Measurements from ENCODE around the gene GPX8. TPM values are rescaled to one million over a fixed set of nuclear protein-coding genes. Genes with fewer than 3 reads are reported as not detected.

Gene GPX8, protein sequence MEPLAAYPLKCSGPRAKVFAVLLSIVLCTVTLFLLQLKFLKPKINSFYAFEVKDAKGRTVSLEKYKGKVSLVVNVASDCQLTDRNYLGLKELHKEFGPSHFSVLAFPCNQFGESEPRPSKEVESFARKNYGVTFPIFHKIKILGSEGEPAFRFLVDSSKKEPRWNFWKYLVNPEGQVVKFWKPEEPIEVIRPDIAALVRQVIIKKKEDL
- total RNA-seq, result not detected

DNA sequence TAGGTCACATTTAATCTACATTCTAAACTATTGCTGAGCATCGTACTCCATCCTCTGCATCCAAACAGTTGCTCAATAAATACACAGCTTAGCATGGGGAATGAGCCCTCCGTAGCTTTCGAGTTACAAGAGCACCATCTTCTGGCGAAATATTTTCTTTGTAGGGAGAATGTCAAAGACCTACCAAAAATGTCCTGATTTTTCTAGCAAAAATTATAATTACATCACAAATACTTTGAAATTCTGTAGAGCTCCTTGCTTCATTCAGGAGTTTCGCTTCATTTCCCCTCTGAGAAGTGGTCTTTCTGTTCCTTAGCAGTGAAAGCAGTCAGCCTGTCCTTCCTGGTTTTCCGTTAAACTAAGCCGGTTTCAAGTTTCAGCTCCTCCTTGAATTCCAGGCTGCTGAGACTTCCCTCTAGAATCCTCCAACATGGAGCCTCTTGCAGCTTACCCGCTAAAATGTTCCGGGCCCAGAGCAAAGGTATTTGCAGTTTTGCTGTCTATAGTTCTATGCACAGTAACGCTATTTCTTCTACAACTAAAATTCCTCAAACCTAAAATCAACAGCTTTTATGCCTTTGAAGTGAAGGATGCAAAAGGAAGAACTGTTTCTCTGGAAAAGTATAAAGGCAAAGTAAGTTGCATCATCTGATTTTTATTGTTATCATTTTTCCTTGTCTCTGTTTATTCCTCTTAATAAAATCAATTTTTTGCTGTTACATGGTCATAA is at the start of gene GPX8:
TSS of gene GPX8 (plus strand) at position 409 of the 730 bp plus-strand sequence. CDS start at position 431, 22 bp downstream.
- CTCF ChIA-PET, result interaction anchor here (0.7 to 1.7 kb wide), 18 partner anchors 8 to 643 kb away, joined by 3 to 7 read pairs (median 4); partner anchors contain the start of gene SNX18

DNA sequence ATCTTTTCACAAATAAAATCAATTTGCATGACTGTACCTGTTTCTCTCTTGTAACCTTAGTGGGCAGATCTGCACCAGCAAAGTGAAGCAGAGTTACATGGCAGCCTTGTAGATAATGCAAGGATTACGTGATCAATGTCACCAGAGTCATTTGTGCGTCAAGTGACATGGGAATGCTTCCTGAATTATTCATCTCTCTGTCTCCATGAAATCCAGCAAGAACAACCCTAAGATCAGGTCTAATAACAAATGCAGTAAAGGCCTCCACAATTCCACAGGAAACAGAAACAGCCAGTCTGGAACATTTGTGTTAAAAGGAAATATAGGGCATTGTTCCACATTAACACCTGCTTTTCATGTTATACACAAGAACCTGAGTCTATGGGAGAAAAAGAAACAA is 49.8 kb upstream of the GPX8 start:
- CTCF ChIA-PET, result no interaction called here
- POLR2A ChIA-PET, result no interaction called here

More for the DNA sequence above, at the start of gene GPX8:
- POLR2A ChIA-PET, result no interaction called here

DNA sequence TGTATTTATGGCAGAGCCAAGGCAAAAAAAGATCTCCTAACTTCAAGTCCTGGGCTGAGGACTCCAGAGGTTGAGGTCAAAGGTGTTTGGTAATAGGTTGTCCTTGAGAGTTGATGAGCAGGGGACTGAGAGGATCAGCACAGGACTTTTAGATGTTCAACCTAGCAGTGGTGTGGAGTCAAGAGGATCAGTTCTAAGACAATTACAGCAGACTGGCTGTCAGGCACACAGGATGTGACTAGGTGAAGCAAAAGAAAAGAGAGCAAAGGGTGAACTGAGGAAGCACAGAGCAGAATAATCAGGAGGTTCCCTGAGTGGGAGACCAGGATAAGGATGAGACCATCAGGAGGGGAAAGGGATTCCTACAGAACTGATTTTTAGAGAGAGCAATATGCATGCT is 46.6 kb upstream of the GPX8 start:
- POLR2A ChIA-PET, result no interaction called here
- CTCF ChIA-PET, result no interaction called here

DNA sequence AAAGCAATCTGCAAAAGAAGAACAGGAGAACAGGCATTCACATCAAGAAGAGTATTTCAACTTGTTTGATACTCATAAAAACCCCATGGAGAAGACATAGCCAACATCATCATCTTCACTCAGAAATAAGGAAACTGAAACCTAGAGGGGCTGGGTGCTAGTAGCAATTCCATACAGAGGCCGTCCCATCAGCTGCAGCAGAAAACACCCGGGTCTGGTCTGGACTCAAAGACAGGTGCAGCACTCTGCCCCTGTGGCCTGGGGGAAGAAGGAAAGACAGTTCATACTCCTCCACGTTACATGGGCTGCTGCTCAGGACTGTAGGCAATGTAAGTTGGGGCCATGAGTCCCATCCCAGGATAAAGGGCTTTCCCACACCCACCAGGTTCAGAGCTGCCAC is 45.9 kb upstream of the GPX8 start:
- CTCF ChIA-PET, result no interaction called here
- POLR2A ChIA-PET, result no interaction called here

DNA sequence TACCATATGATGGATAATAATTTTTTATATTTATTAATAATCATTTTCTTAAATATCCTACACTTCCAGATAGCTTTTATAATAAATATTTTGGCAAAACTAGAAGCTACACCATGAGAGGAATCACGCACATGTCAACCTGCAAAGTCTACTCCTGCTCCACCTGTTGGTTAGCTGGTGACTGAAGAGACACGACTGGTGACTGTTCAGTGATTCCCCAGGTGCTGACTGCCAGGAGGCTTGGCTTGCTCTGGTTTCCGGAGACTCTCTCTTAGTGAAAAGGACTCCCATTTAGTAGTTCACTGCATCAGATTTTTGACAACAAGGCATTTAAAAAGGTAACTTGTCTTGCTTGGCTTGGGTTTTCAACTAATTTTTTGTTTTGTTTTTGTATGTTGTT is 36.6 kb upstream of the GPX8 start:
- ChIA-PET POLR2A (no interaction called here), CTCF (no interaction called here)

DNA sequence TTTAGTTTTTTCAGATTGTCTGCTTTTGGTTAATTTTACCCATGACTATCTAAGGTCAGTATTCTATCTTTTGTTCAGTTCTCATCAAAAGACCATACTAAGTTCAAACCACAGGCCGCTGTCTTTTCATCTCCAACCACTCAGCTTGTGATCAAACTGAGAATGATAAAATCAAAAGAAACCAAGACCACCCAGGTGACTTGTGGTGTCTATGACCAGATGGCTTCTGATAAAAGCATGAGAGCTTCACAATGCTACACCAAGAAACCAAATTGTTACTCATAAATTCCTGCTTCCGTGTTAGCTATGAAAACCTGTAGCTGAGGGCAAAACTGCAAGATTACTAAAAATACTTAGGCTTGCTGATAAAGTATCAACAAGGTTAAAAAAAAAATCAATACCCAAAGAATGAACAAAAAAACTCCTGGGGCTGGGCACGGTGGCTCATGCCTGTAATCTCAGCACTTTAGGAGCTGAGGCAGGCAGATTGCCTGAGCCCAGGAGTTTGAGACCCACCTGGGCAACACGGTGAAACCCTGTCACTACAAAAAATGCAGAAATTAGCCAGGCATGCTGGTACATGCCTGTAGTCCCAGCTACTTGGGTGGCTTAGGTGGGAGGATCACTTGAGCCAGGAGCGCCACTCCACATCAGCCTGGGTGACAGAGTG is 25.8 kb upstream of the GPX8 start:
- POLR2A ChIA-PET, result no interaction called here
- CTCF ChIA-PET, result interaction anchor here (1.0 kb wide), 1 partner anchor 191 kb away, joined by 3 read pairs; no protein-coding TSS in a partner anchor

DNA sequence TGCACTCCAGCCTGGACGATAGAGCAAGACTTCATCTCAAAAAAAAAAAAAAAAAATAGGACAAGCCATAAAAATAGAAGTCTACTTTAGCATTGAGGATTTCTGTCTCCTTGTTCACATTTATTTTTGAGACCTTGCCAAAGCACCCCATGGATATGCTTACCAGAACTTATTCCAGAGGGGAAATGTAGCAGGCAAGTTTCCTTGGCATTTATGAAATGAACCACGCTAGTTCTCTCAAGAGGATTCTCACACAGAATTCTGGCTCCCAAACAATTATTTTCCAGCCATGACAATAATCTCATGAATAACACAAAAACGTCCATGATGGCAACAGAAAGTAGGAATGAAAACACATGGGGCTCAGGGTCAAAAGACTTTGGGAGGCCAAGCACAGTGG is 23.4 kb upstream of the GPX8 start:
- ChIA-PET CTCF (no interaction called here), POLR2A (interaction anchor here (0.7 kb wide), 1 partner anchor 631 kb away, joined by 6 read pairs; no protein-coding TSS in a partner anchor)

DNA sequence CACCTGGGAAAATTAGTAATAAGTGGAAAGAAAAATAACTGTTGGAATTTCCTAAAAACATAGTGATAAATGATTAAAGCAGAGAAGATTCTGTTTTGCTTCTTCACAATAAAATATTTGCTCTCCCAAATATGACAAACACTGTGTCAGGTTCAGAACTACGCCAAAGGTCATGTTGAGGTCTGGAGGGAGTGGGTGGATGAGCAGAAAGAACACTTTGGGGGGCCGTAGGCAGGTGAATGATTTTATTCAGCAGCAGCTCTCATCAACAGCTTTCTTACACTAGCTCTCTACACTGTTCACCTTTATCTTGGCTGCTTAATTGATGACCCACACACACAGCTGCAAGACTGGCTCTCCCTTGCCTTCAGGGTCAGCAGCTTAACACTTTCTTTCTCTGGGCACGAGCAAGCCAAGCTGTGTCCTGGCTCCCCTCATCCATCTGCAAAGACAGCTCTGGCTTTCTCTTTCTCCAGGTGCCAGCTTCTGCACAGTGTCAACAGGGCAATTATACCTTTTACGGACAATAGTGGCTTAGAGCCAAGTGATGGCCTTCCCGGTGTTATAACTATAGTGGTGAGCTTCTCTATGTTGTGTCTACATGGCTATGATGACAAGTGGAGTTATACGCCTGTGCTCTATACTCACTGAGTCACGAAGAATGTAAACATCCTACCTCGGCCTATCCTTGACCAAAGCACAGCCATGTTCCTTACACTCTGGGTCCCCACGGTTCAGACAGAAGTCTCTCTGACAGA is 18.9 kb upstream of the GPX8 start:
- POLR2A ChIA-PET, result no interaction called here
- CTCF ChIA-PET, result interaction anchor here (1.6 to 1.8 kb wide), 2 partner anchors 197 to 238 kb away, joined by 4 to 13 read pairs; no protein-coding TSS in a partner anchor

DNA sequence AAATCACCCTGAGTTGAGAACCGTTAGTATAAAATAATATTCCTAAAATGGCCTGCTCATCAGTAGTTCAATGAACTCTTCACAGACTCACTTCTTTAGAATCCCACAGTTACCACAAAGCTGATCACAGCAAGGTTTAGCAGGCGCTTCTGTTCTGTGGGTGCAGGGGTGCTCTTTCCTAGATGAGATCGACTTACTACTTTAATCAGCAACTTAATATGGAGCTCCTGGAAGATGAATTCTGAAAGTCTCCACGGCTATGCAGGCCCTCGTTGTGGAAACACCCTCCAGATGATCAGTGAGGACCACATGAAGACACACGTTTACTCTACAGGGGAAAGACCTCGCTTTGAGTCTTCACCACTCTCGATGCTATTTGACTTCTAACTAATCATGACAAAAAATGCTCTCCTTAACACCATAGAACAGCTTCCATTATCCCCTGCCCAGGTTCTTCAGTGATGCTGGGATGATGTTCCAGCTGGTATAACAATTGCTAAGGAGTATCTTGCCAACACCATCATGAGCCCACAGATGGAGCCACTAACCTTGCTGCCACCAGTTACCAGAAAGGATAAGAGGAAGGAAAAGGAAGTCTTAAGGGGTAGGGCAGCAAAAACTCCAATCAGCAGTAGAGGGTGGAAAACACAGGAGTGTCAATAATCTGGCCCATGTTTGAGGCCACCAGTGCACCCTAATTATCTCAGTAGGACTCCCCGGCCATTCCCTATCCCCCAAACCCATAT is 17.9 kb upstream of the GPX8 start:
- POLR2A ChIA-PET, result interaction anchor here (1.2 kb wide), 1 partner anchor 105 kb away, joined by 4 read pairs; no protein-coding TSS in a partner anchor

DNA sequence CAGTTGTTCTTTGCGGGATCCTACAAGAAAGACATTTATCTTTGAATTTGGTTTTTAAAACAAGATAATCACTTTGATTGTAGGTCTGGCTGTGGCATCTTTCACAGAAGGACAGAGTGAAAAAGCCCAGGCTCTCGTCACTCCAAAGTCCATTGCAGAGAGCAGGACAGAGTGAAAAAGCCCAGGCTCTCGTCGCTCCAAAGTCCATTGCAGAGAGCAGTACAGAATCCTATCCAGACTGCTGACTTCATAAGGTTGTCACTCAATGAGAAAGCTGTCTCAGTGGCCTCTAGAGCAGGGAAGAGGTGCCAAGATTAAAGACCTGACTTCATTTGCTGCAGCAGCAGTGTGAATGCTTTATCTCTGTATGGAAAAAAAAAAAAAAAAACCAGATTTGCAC is 16.3 kb upstream of the GPX8 start:
- POLR2A ChIA-PET, result no interaction called here

More for the DNA sequence above, 17.9 kb upstream of the GPX8 start:
- CTCF ChIA-PET, result interaction anchor here (0.8 to 1.8 kb wide), 3 partner anchors 198 to 240 kb away, joined by 4 to 13 read pairs (median 4); no protein-coding TSS in a partner anchor

DNA sequence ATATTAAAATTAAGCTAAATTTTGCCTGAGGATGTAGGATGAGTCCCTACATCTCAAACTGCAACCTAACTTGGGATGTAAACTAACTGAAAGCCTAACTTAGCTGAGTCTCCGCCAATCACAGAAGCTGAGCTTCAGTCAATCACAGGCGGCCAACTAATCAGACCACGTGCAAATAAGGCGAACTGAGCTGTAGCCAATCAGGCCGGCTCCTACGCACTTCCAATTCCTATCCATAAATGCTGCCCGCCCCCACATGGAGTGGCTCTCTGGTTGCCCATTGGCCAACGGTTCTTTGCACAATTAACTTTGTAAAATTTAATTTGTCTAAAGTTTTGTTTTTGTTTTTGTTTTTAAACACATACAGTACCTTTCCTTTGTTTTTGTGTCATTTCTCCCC is 13.9 kb upstream of the GPX8 start:
- ChIA-PET CTCF (interaction anchor here (0.9 to 2.2 kb wide), 15 partner anchors 13 to 279 kb away, joined by 3 to 12 read pairs (median 4); partner anchors contain the start of gene GPX8), POLR2A (no interaction called here)

More for the DNA sequence above, 16.3 kb upstream of the GPX8 start:
- CTCF ChIA-PET, result interaction anchor here (1.0 kb wide), 1 partner anchor 237 kb away, joined by 3 read pairs; no protein-coding TSS in a partner anchor

DNA sequence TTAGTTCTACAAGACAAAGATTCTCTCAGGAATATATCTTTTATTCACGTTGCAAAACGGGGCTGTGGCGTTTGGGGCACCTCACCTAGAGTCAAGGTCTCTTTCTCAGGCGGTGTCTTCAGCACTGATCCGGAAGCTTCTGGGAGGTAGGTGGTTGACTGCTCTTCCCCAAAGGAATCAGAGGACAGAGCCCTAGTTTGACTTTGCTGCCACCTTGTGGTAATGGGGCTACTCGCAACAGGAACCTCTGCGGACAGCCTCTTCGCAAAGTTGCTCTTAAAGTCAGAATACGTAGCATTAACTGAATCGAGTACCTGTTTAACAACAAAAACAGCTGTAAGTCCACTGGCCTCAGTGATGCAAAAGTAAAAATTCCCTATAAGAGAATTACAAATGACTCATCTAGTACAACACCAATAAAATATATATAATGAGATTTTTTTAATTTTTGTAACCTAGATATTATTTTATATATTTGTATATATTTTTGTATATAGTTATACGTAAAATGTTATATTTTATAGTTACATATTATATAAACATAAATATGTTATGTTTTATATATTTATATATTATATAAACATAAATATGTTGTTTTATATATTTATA is 13.3 kb upstream of the GPX8 start:
- ChIA-PET POLR2A (no interaction called here), CTCF (interaction anchor here (0.6 to 2.2 kb wide), 18 partner anchors 13 to 279 kb away, joined by 3 to 12 read pairs (median 4); partner anchors contain the start of gene GPX8)

DNA sequence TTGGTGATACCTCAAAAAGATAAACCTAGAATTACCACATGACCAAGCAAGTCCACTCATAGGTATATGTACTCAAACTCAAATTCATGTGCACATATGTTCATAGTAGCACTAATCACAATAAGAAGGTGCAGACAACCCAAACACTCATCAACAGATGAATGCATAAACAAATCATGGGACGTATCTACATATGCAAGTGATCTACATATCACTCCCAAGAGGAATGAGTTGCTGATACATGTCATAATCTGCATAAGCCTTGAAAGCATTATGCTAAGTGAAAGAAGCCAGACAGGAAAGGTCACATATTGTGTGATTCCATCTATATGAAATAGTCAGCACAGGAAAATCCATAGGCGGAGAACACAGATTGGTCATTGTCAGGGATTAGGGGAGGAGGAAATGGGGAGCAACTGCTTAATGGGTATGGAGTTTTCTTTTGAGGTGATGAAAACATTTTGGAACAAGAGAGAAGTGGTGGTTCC is 10.6 kb upstream of the GPX8 start:
- CTCF ChIA-PET, result interaction anchor here (0.6 kb wide), 1 partner anchor 660 kb away, joined by 3 read pairs; no protein-coding TSS in a partner anchor
- POLR2A ChIA-PET, result no interaction called here

DNA sequence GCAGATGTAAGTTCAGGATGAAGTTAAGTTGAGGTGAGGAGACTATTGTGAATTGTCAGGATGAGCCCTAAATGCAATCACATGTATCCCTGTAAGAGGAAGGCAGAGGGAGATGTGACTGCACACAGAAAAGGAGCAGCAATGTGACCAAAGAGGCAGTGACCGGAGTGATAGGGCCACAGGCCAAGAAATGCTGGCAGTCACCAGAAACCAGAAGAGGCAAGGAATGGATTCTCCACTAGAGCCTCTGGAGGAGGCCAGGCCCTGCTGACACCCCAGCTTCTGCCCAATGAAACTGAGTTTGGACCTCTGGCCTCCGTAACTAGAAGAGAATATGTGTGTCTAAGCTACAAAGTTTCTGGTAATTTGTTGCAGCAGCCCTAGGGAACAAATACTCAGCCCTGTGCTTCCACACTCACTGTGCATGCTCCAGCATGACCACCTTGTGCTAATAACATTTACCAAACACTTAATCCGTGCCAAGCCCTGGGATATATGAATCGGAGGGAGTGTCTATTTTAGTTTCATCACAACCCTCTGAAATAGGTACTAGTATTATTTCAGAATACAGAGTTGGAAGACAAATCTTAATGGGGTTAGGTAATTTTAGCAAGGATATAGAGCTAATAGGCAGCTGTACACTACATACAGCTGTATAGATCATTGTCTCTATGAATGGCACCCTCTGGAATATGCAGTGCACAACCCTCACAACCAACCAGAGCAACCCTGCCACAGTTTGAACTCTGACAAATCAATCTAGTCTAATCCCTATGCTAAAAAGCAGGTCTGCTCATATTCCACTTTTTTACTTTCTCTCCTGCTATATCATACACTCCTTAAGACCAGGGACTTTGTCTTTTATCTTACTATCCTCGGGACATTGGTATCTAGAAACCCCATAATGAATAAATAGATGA is 7.8 kb upstream of the GPX8 start:
- CTCF ChIA-PET, result interaction anchor here (0.7 to 1.1 kb wide), 3 partner anchors 194 to 248 kb away, joined by 3 to 5 read pairs (median 3); no protein-coding TSS in a partner anchor
- POLR2A ChIA-PET, result no interaction called here

DNA sequence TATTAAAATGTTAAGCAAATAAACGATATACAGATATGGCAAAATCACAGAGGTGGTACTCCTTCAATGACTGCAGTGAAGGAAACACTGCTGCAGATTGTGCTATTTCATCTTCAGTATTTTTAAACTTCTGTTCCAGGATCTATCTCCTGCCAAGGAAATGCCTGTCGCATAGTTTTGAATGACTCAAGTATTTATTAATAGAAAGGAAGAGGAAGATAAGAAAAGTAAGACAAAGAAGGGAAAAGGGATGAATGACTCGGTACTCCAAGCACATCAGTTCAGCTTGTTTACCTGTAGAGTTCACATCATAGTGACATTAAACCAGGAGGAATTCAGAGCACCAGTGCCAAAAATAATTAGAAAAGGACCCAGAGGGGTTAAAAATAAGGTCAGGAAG is 5.1 kb upstream of the GPX8 start:
- CTCF ChIA-PET, result no interaction called here
- POLR2A ChIA-PET, result no interaction called here

DNA sequence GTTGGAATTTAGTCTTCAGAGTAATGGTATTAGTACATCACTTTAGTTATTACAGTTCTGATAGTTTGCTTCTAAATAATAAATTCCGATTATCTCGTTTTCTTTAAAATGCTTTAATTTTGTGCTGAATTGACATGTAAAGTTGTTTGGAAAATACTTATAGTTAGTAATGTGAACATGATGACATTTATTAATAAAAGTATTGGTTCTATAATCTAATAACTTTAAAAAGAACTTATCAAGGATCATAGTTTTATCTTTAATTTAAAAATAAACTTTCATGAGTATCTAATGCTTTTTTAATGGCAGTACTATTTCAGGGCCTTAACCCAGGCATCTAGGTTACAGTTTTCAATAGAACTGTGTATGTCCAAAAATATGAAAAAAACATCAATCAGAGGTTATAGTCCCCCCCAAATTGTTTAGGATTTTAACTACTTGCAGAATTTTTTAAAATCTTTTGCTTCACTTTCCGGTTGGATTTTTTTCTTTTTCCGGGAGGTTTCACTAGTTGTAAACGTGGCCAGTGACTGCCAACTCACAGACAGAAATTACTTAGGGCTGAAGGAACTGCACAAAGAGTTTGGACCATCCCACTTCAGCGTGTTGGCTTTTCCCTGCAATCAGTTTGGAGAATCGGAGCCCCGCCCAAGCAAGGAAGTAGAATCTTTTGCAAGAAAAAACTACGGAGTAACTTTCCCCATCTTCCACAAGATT is 680 bp downstream of the GPX8 start:
- ChIA-PET CTCF (interaction anchor here (0.8 to 1.7 kb wide), 12 partner anchors 10 to 317 kb away, joined by 3 to 7 read pairs (median 4); no protein-coding TSS in a partner anchor), POLR2A (no interaction called here)

Data from activated CD8-positive, alpha-beta memory T cell treated with anti-CD3 and anti-CD28 coated beads for 36 hours (primary cell).